Caco-2 (cell line): Measurements from ENCODE around the gene GSS. TPM values are rescaled to one million over a fixed set of nuclear protein-coding genes. Genes with fewer than 3 reads are reported as not detected.
"Not testable (repeated sequence)": the region's sequence is repeated elsewhere in the genome, so short reads cannot be mapped to it uniquely, and the experiment has no call there.

ENCODE experiments used
- BruUV-seq: library from RNA; stranded (reverse); fragments of 400-500 nt; replicated peaks from 2 replicates; lab custom pipeline; 2021; lab: Mats Ljungman, UMichigan
- CTCF ChIA-PET: fragments of 300-600 bp; sonication (Branson Sonifier 250); formaldehyde crosslinking; loops from one replicate; lab custom pipeline; 2022; ENCODE audit warnings: antibody characterized with exemption; lab: Charles Lee
- POLR2A ChIA-PET: fragments of 300-600 bp; sonication (Branson Sonifier 250); formaldehyde crosslinking; loops from one replicate; lab custom pipeline; 2022; ENCODE audit warnings: antibody characterized with exemption; lab: Charles Lee
- DNase-seq, 2 experiments: peaks; one replicate each; pipeline versions ENCODE4 v3.0.0 to v3.0.0-alpha.2; 2020 to 2022
- H3K27me3 ChIP-seq: replicated peaks from 2 replicates; pipeline ENCODE4 v1.6.0; 2011; ENCODE audit warnings: low read length; ENCODE audit not compliant: control insufficient read depth, insufficient read depth
- H3K36me3 ChIP-seq: 2 replicates; pipeline ENCODE4 v1.5.1; 2011; ENCODE audit warnings: low read length; ENCODE audit not compliant: control insufficient read depth, insufficient read depth
- H3K4me1 ChIP-seq: fragments of 250-450 bp; sonication (Bioruptor Pico); 2 replicates; pipeline ENCODE4 v1.5.1; 2020; ENCODE audit warnings: mild to moderate bottlenecking
- H3K4me3 ChIP-seq: 2 replicates; pipeline ENCODE4 v1.5.1; 2011; ENCODE audit warnings: low read depth, mild to moderate bottlenecking, control low read depth, low read length
- H3K9me3 ChIP-seq: fragments of 250-450 bp; sonication (Bioruptor Pico); 2 replicates; pipeline ENCODE4 v1.5.1; 2020; ENCODE audit warnings: mild to moderate bottlenecking, moderate library complexity
- H3K27ac Mint-ChIP-seq: one replicate; pipeline ENCODE4 v1.8.0; 2022; ENCODE audit warnings: mixed read lengths; ENCODE audit not compliant: unreplicated experiment
- H3K27me3 Mint-ChIP-seq: one replicate; pipeline ENCODE4 v1.8.0; 2022; ENCODE audit warnings: mixed read lengths; ENCODE audit not compliant: insufficient read depth, unreplicated experiment
- H3K36me3 Mint-ChIP-seq: one replicate; pipeline ENCODE4 v1.8.0; 2022; ENCODE audit warnings: mild to moderate bottlenecking, mixed read lengths; ENCODE audit not compliant: insufficient read depth, unreplicated experiment
- H3K4me1 Mint-ChIP-seq: one replicate; pipeline ENCODE4 v1.8.0; 2022; ENCODE audit warnings: low read depth, mixed read lengths; ENCODE audit not compliant: unreplicated experiment
- H3K4me3 Mint-ChIP-seq: one replicate; pipeline ENCODE4 v1.8.0; 2022; ENCODE audit warnings: mild to moderate bottlenecking, moderate library complexity, mixed read lengths; ENCODE audit not compliant: unreplicated experiment
- H3K9me3 Mint-ChIP-seq: one replicate; pipeline ENCODE4 v1.8.0; 2022; ENCODE audit warnings: mixed read lengths; ENCODE audit not compliant: unreplicated experiment
- intact Hi-C: fragments of 100-400 bp; cut with micrococcal nuclease; formaldehyde crosslinking; loops from one replicate; pipeline ENCODE4 v1.10.0; 2022; ENCODE audit not compliant: unreplicated experiment
- total RNA-seq: library from RNA; stranded (reverse); gene quantifications from 2 replicates; pipeline ENCODE4 v1.2.3, GENCODE V29; 2022
- TF ChIP-seq, protein P1 (sequence below), 2 experiments: fragments of 200-600 bp in 1 of 2; IDR thresholded peaks; 1 replicate in 1 of 2; 2 replicates in 1 of 2; pipeline versions ENCODE4 v1.5.1 to v1.8.0; 2011 to 2022; ENCODE audit warnings: antibody characterized with exemption in 1 of 2, control low read depth in 1 of 2, inconsistent platforms in 1 of 2, low read depth in 1 of 2, low read length in 1 of 2, mild to moderate bottlenecking in 1 of 2, moderate library complexity in 1 of 2; ENCODE audit not compliant: insufficient read depth in 1 of 2, severe bottlenecking in 1 of 2, unreplicated experiment in 1 of 2

GSS gene
- total RNA-seq, 1 experiment from 2014 or later = 138 TPM

GRCh38 chr20:34883809-34884208, 71.8 kb downstream of the GSS start:
- Histone ChIP-seq H3K9me3 (no peaks in the 10 kb centered on the region; the same call in 1 of the 2 replicates), H3K27me3 (no peaks in the 10 kb centered on the region), H3K4me3 (no peak overlapping the region), H3K36me3 (no peaks in the 10 kb centered on the region), H3K4me1 (peaks cover 5% of the 10 kb centered on the region; the same call in 1 of the 2 replicates)
- Mint-ChIP-seq H3K4me1 (peaks cover 11% of the 10 kb centered on the region), H3K27me3 (no peaks in the 10 kb centered on the region), H3K27ac (no peak overlapping the region), H3K36me3 (peaks cover 6% of the 10 kb centered on the region), H3K9me3 (peaks cover 9% of the 10 kb centered on the region), H3K4me3 (no peak overlapping the region)
- no TSS peak for BruUV-seq
- intact Hi-C loops = no loop called here
- TF ChIP-seq, protein P1, sequence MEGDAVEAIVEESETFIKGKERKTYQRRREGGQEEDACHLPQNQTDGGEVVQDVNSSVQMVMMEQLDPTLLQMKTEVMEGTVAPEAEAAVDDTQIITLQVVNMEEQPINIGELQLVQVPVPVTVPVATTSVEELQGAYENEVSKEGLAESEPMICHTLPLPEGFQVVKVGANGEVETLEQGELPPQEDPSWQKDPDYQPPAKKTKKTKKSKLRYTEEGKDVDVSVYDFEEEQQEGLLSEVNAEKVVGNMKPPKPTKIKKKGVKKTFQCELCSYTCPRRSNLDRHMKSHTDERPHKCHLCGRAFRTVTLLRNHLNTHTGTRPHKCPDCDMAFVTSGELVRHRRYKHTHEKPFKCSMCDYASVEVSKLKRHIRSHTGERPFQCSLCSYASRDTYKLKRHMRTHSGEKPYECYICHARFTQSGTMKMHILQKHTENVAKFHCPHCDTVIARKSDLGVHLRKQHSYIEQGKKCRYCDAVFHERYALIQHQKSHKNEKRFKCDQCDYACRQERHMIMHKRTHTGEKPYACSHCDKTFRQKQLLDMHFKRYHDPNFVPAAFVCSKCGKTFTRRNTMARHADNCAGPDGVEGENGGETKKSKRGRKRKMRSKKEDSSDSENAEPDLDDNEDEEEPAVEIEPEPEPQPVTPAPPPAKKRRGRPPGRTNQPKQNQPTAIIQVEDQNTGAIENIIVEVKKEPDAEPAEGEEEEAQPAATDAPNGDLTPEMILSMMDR (IDR thresholded peaks at IDR 0.05; ENCODE audit: insufficient read depth in 1 of 2, low read depth in 1 of 2, low read length in 1 of 2, severe bottlenecking in 1 of 2, unreplicated experiment in 1 of 2) = no peak
- ChIA-PET CTCF (interaction anchor here (1.2 to 1.5 kb wide), 2 partner anchors 18 to 72 kb away, joined by 3 to 12 read pairs; partner anchors contain the start of genes GSS and MYH7B), POLR2A (interaction anchor here (0.6 kb wide), 1 partner anchor 304 kb away, joined by 4 read pairs; no protein-coding TSS in a partner anchor)
- no peak for DNase-seq

GRCh38 chr20:34883087-34883688, 72.4 kb downstream of the GSS start:
- TF ChIP-seq, protein P1 (IDR thresholded peaks at IDR 0.05; ENCODE audit: insufficient read depth in 1 of 2, low read depth in 1 of 2, low read length in 1 of 2, severe bottlenecking in 1 of 2, unreplicated experiment in 1 of 2) = no peak
- CTCF ChIA-PET = interaction anchor here (1.2 to 1.5 kb wide), 2 partner anchors 19 to 73 kb away, joined by 3 to 12 read pairs; partner anchors contain the start of genes GSS and MYH7B
- no peaks in the 10 kb centered on the region for H3K27me3 Mint-ChIP-seq
- no peak overlapping the region for H3K27ac Mint-ChIP-seq
- H3K4me1 Mint-ChIP-seq = peaks cover 11% of the 10 kb centered on the region
- POLR2A ChIA-PET = no interaction called here
- peaks cover 2% of the 10 kb centered on the region for H3K9me3 Mint-ChIP-seq
- Histone ChIP-seq H3K4me3 (no peak overlapping the region), H3K36me3 (no peaks in the 10 kb centered on the region), H3K9me3 (no peaks in the 10 kb centered on the region; the same call in 1 of the 2 replicates), H3K4me1 (peaks cover 5% of the 10 kb centered on the region; the same call in 1 of the 2 replicates), H3K27me3 (no peaks in the 10 kb centered on the region)
- H3K36me3 Mint-ChIP-seq = peaks cover 6% of the 10 kb centered on the region
- H3K4me3 Mint-ChIP-seq = no peak overlapping the region
- no peak for DNase-seq
- intact Hi-C loops = no loop called here
- no TSS peak for BruUV-seq

DNA sequence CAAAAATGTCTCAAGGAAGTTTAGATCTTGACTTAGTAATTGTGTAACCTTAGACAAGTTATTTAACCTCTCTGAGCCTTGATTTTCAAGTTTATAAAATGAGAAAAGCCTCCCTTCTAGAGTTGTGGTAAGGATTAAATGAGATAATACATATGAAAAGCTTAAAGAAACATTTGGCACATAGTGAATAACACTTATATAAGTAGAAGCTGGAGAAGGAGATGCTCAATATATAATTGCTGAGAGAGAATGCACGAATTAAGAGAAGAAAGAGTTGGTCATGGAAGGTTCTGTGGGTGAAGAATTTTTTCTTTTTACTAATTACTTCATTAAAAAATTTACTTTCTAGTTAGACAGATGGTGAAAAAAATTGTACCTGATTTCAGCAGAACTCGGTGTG, 73.9 kb downstream of the GSS start:
- Mint-ChIP-seq H3K36me3 (peaks cover 6% of the 10 kb centered on the region), H3K27ac (no peak overlapping the region), H3K9me3 (no peaks in the 10 kb centered on the region), H3K4me1 (peaks cover 9% of the 10 kb centered on the region), H3K27me3 (no peaks in the 10 kb centered on the region), H3K4me3 (no peak overlapping the region)
- DNase-seq = no peak
- CTCF ChIA-PET = no interaction called here
- no peak overlapping the region for H3K4me3 ChIP-seq
- no peaks in the 10 kb centered on the region for H3K9me3 ChIP-seq
- no TSS peak for BruUV-seq
- H3K4me1 ChIP-seq = peaks cover 5% of the 10 kb centered on the region; the same call in 1 of the 2 replicates
- intact Hi-C loops = no loop called here
- POLR2A ChIA-PET = no interaction called here
- no peaks in the 10 kb centered on the region for H3K36me3 ChIP-seq
- H3K27me3 ChIP-seq = no peaks in the 10 kb centered on the region
- TF ChIP-seq, protein P1 (IDR thresholded peaks at IDR 0.05; ENCODE audit: insufficient read depth in 1 of 2, low read depth in 1 of 2, low read length in 1 of 2, severe bottlenecking in 1 of 2, unreplicated experiment in 1 of 2) = no peak

- H3K36me3 ChIP-seq, H3K27ac Mint-ChIP-seq, H3K4me3 ChIP-seq, H3K4me3 Mint-ChIP-seq, intact Hi-C loops, H3K27me3 Mint-ChIP-seq, H3K9me3 Mint-ChIP-seq, H3K4me1 Mint-ChIP-seq, H3K9me3 ChIP-seq, H3K27me3 ChIP-seq, H3K4me1 ChIP-seq, BruUV-seq, DNase-seq: not testable (repeated sequence)
- ChIA-PET POLR2A (interaction anchor here (0.6 to 0.7 kb wide), 2 partner anchors 35 to 395 kb away, joined by 3 to 5 read pairs; no protein-coding TSS in a partner anchor), CTCF (interaction anchor here (0.7 kb wide), 1 partner anchor 307 kb away, joined by 5 read pairs; no protein-coding TSS in a partner anchor)
- H3K36me3 Mint-ChIP-seq = peaks cover 11% of the 10 kb centered on the region
These were observed 74.6 kb downstream of the GSS start for GRCh38 chr20:34880971-34881370.
